B cell (primary cell): ENCODE measurements around the gene ZDHHC14. TPM values are rescaled to one million over a fixed set of nuclear protein-coding genes. Genes with fewer than 3 reads are reported as not detected.

Source experiments
- ATAC-seq: fragments of 200-7000 bp; cut with Tn5 transposase; one replicate; pipeline ENCODE4 v1.10.0; 2021; ENCODE audit warnings: low read depth, mild to moderate bottlenecking, moderate number of reproducible peaks, moderate library complexity
- CTCF ChIA-PET: fragments of 350-600 bp; sonication (Branson Sonifier 250); formaldehyde crosslinking; loops from one replicate; lab custom pipeline; 2021; ENCODE audit warnings: antibody characterized with exemption, inconsistent platforms; lab: Charles Lee
- POLR2A ChIA-PET: fragments of 350-600 bp; sonication (Branson Sonifier 250); formaldehyde crosslinking; loops from one replicate; lab custom pipeline; 2021; ENCODE audit warnings: antibody characterized with exemption; lab: Charles Lee
- DNase-seq: peaks from one replicate; pipeline ENCODE4 v3.0.0; 2013
- H2AFZ ChIP-seq: 2 replicates; pipeline ENCODE4 v1.6.1; 2012; ENCODE audit warnings: mild to moderate bottlenecking, low read depth, low read length; ENCODE audit not compliant: insufficient read depth, poor library complexity, severe bottlenecking
- H3K27ac ChIP-seq, 2 donors: 1 replicate in 1 of 2; 2 replicates in 1 of 2; pipeline ENCODE4 v1.5.1; 2012 to 2013; ENCODE audit warnings: low read length in 2 of 2, mild to moderate bottlenecking in 2 of 2, moderate library complexity in 1 of 2
- H3K27me3 ChIP-seq, 4 experiments: fragments of 200-600 bp in 1 of 4; sonication (generic) in 1 of 4; replicated peaks in 1 of 4; 1 replicate in 2 of 4; 2 replicates in 2 of 4; pipeline versions ENCODE4 v1.6.1 to v1.7.0; 2013 to 2016; ENCODE audit warnings: low read length in 3 of 4, mild to moderate bottlenecking in 2 of 4, mixed read lengths in 1 of 4, moderate library complexity in 1 of 4; ENCODE audit not compliant: insufficient read depth in 4 of 4, control insufficient read depth in 3 of 4; ENCODE audit errors: control extremely low read depth in 1 of 4
- H3K36me3 ChIP-seq, 2 experiments: replicated peaks in 1 of 2; 1 replicate in 1 of 2; 2 replicates in 1 of 2; pipeline versions ENCODE4 v1.6.1 to v1.7.1; 2013; ENCODE audit warnings: low read length in 1 of 2; ENCODE audit not compliant: insufficient read depth in 2 of 2, control insufficient read depth in 1 of 2; ENCODE audit errors: control extremely low read depth in 1 of 2, extremely low read depth in 1 of 2
- H3K4me1 ChIP-seq, 2 donors: fragments of 200-600 bp in 1 of 2; sonication (generic) in 1 of 2; 1 replicate in 1 of 2; 2 replicates in 1 of 2; pipeline versions ENCODE4 v1.5.1 to v1.6.1; 2013 to 2017; ENCODE audit warnings: low read length in 2 of 2; ENCODE audit not compliant: control insufficient read depth in 2 of 2, insufficient read depth in 2 of 2
- H3K4me2 ChIP-seq: replicated peaks from 2 replicates; pipeline ENCODE3; 2012; ENCODE audit warnings: mild to moderate bottlenecking, low read depth, low read length; ENCODE audit not compliant: poor library complexity, severe bottlenecking
- H3K4me3 ChIP-seq, 5 experiments: fragments of 200-600 bp in 1 of 5; sonication (generic) in 1 of 5; 1 replicate in 3 of 5; 2 replicates in 2 of 5; pipeline versions ENCODE4 v1.5.1 to v1.7.0; 2011 to 2016; ENCODE audit warnings: low read length in 4 of 5, mild to moderate bottlenecking in 4 of 5, low read depth in 2 of 5, control low read depth in 1 of 5, moderate library complexity in 1 of 5; ENCODE audit not compliant: insufficient read depth in 1 of 5; ENCODE audit errors: control extremely low read depth in 1 of 5, extremely low read depth in 1 of 5
- H3K79me2 ChIP-seq: fragments of 200-600 bp; sonication (generic); one replicate; pipeline ENCODE4 v1.6.0; 2016; ENCODE audit warnings: low read length; ENCODE audit not compliant: control insufficient read depth, insufficient read depth
- H3K9ac ChIP-seq: fragments of 200-600 bp; sonication (generic); 2 replicates; pipeline ENCODE4 v1.6.1; 2017; ENCODE audit warnings: mild to moderate bottlenecking, low read length, moderate library complexity
- H3K9me3 ChIP-seq, 3 donors: one replicate each; pipeline versions ENCODE4 v1.6.1 to v1.7.1; 2013; ENCODE audit warnings: low read length in 2 of 3; ENCODE audit not compliant: control insufficient read depth in 2 of 3, insufficient read depth in 1 of 3; ENCODE audit errors: control extremely low read depth in 1 of 3
- H4K20me1 ChIP-seq: 2 replicates; pipeline ENCODE4 v1.6.0; 2012; ENCODE audit warnings: mild to moderate bottlenecking, low read length; ENCODE audit not compliant: insufficient read depth, control insufficient read depth, poor library complexity, severe bottlenecking
- H3K27ac Mint-ChIP-seq: one replicate; pipeline ENCODE4 v1.8.0; 2021; ENCODE audit warnings: mixed read lengths
- H3K27me3 Mint-ChIP-seq: one replicate; pipeline ENCODE4 v1.8.0; 2021; ENCODE audit warnings: mixed read lengths
- H3K4me1 Mint-ChIP-seq: one replicate; pipeline ENCODE4 v1.8.0; 2021; ENCODE audit warnings: mixed read lengths
- H3K4me3 Mint-ChIP-seq: one replicate; pipeline ENCODE4 v1.8.0; 2021; ENCODE audit warnings: mixed read lengths
- H3K9me3 Mint-ChIP-seq: one replicate; pipeline ENCODE4 v1.8.0; 2022; ENCODE audit warnings: mixed read lengths; ENCODE audit not compliant: insufficient read depth
- CTCF ChIP-seq: fragments of 200-600 bp; IDR thresholded peaks from one replicate; pipeline ENCODE4 v1.8.0; 2022; ENCODE audit warnings: antibody characterized with exemption, mild to moderate bottlenecking
- EZH2 ChIP-seq: IDR thresholded peaks from 2 replicates; pipeline ENCODE4 v1.6.1; 2012; ENCODE audit warnings: borderline replicate concordance, low read depth, mild to moderate bottlenecking, moderate library complexity, low read length; ENCODE audit not compliant: insufficient read depth, poor library complexity, severe bottlenecking
- WGBS: methylation state at CpG from one replicate; pipeline ENCODE4 v1.1.5; 2013; ENCODE audit warnings: missing lambda C conversion rate; ENCODE audit not compliant: insufficient coverage; 5-methylcytosine and 5-hydroxymethylcytosine counted together
- intact Hi-C: fragments of 100-400 bp; cut with micrococcal nuclease; formaldehyde crosslinking; loops from one replicate; pipeline ENCODE4 v1.10.0; 2022
- polyA plus RNA-seq: library from polyadenylated mRNA; depleted of rRNA; stranded (reverse); fragments of >200 nt; gene quantifications from 2 replicates; pipeline ENCODE4 v1.2.3, GENCODE V29; 2012
- total RNA-seq, 2 donors: library from RNA; stranded (reverse); fragments of 120-200 nt in 1 of 2; gene quantifications; 1 replicate in 1 of 2; 2 replicates in 1 of 2; pipeline versions ENCODE4 v1.2.3 to v1.2.4, GENCODE V29; 2013 to 2022

The ZDHHC14 gene
- total and polyA plus RNA-seq, 2 donors (not counting 1 experiment from before 2014, with no cell fraction given): 8.8 to 50.4 TPM

- Mint-ChIP-seq H3K4me3 (no peak overlapping the region), H3K9me3 (no peaks in the 10 kb centered on the region), H3K27ac (no peak overlapping the region), H3K27me3 (no peaks in the 10 kb centered on the region), H3K4me1 (no peaks in the 10 kb centered on the region)
- intact Hi-C loops: no loop called here
- Histone ChIP-seq H3K9me3 (no peaks in the 10 kb centered on the region), H3K27me3 (no peaks in the 10 kb centered on the region), H2AFZ (no peak overlapping the region), H4K20me1 (no peaks in the 10 kb centered on the region), H3K4me3 (no peak overlapping the region), H3K4me1 (no peaks in the 10 kb centered on the region), H3K9ac (no peak overlapping the region), H3K79me2 (no peaks in the 10 kb centered on the region), H3K27ac (no peak overlapping the region), H3K36me3 (peaks cover 0 to 26% of the 10 kb centered on the region in 2 experiments), H3K4me2 (no peak overlapping the region)
- WGBS: 92% methylated on average over 7 of the region's 15 CpGs
- no peak for DNase-seq
- POLR2A ChIA-PET: no interaction called here
- no peak for ATAC-seq
- CTCF ChIA-PET: no interaction called here
- TF ChIP-seq EZH2 (no peak), CTCF (no peak)
These were observed 292.6 kb downstream of the ZDHHC14 start for GRCh38 chr6:157673596-157673995.

- intact Hi-C loops: no loop called here
- ChIA-PET CTCF (no interaction called here), POLR2A (no interaction called here)
- no peak overlapping the region for H3K27ac Mint-ChIP-seq
- Histone ChIP-seq H3K4me2 (no peak overlapping the region), H3K27ac (no peak overlapping the region), H3K4me3 (no peak overlapping the region), H3K9me3 (no peaks in the 10 kb centered on the region), H3K27me3 (no peaks in the 10 kb centered on the region), H3K4me1 (no peaks in the 10 kb centered on the region), H3K36me3 (peaks cover 0 to 26% of the 10 kb centered on the region in 2 experiments), H3K9ac (no peak overlapping the region), H2AFZ (no peak overlapping the region), H3K79me2 (no peaks in the 10 kb centered on the region), H4K20me1 (no peaks in the 10 kb centered on the region)
- no peaks in the 10 kb centered on the region for H3K4me1 Mint-ChIP-seq
- DNase-seq (no peak), ATAC-seq (no peak)
- TF ChIP-seq CTCF (no peak), EZH2 (no peak)
- 100% methylated on average over 7 of the region's 8 CpGs for WGBS
- no peaks in the 10 kb centered on the region for H3K9me3 Mint-ChIP-seq
- H3K27me3 Mint-ChIP-seq: no peaks in the 10 kb centered on the region
- no peak overlapping the region for H3K4me3 Mint-ChIP-seq
These were observed 293.1 kb downstream of the ZDHHC14 start for GRCh38 chr6:157674061-157674460.
